Thyroid gland (tissue), 4 donors: ENCODE results near the gene SERINC4.

Experiments used
- CTCF ChIP-seq, 6 experiments: fragments of 200-600 bp in 3 of 6; fragments of 450-650 bp in 3 of 6; sonication (generic) in 3 of 6; IDR thresholded peaks; one replicate each; pipeline ENCODE4 v1.5.1; 2016 to 2019; ENCODE audit warnings: antibody characterized with exemption in 6 of 6, mild to moderate bottlenecking in 2 of 6, inconsistent platforms in 1 of 6, moderate library complexity in 1 of 6
- POLR2A ChIP-seq, 2 donors: fragments of 450-650 bp; IDR thresholded peaks; one replicate each; pipeline ENCODE4 v1.6.1; 2017; ENCODE audit warnings: antibody characterized with exemption in 2 of 2, mild to moderate bottlenecking in 2 of 2, moderate library complexity in 1 of 2

GRCh38 chr15:43800286-43801141, 494 bp upstream of the SERINC4 start, which contains the start of gene HYPK:
- TF ChIP-seq CTCF (IDR thresholded peaks at IDR 0.05) (no peak), POLR2A (IDR thresholded peaks at IDR 0.05) (peak in 1 of 2 donors; percentile 88)
